Thyroid gland (tissue), 4 donors: ENCODE data around the gene TMEM79. TPM values are rescaled to one million over a fixed set of nuclear protein-coding genes. Genes with fewer than 3 reads are reported as not detected.

Experiments
- DNase-seq, 2 donors: peaks; one replicate each; pipeline ENCODE4 v3.0.0-alpha.2; 2019
- H3K27ac ChIP-seq, 3 donors: fragments of 200-600 bp; sonication (generic); 1 replicate in 2 of 3; 2 replicates in 1 of 3; pipeline ENCODE4 v1.5.1; 2016 to 2019; ENCODE audit warnings: mild to moderate bottlenecking in 1 of 3, moderate library complexity in 1 of 3
- H3K27me3 ChIP-seq: fragments of 200-600 bp; sonication (generic); one replicate; pipeline ENCODE4 v1.5.1; 2019
- H3K36me3 ChIP-seq, 2 donors: fragments of 200-600 bp; sonication (generic); one replicate each; pipeline ENCODE4 v1.5.1; 2016 to 2019
- H3K4me1 ChIP-seq, 2 donors: fragments of 200-600 bp; sonication (generic); one replicate each; pipeline ENCODE4 v1.5.1; 2017 to 2019
- H3K4me3 ChIP-seq, 3 donors: fragments of 200-600 bp; sonication (generic); replicated peaks in 1 of 3; 1 replicate in 2 of 3; 2 replicates in 1 of 3; pipeline ENCODE4 v1.5.1; 2016; ENCODE audit warnings: mild to moderate bottlenecking in 1 of 3
- H3K9me3 ChIP-seq: fragments of 200-600 bp; sonication (generic); one replicate; pipeline ENCODE4 v1.5.1; 2017
- CTCF ChIP-seq, 6 experiments: fragments of 200-600 bp in 3 of 6; fragments of 450-650 bp in 3 of 6; sonication (generic) in 3 of 6; IDR thresholded peaks; one replicate each; pipeline ENCODE4 v1.5.1; 2016 to 2019; ENCODE audit warnings: antibody characterized with exemption in 6 of 6, mild to moderate bottlenecking in 2 of 6, inconsistent platforms in 1 of 6, moderate library complexity in 1 of 6
- POLR2A ChIP-seq, 2 donors: fragments of 450-650 bp; IDR thresholded peaks; one replicate each; pipeline ENCODE4 v1.6.1; 2017; ENCODE audit warnings: antibody characterized with exemption in 2 of 2, mild to moderate bottlenecking in 2 of 2, moderate library complexity in 1 of 2
- WGBS, 2 donors: methylation state at CpG; one replicate each; pipeline ENCODE4 v1.1.5; 2017; 5-methylcytosine and 5-hydroxymethylcytosine counted together
- intact Hi-C: fragments of 100-400 bp; cut with DNase I; formaldehyde crosslinking; loops from one replicate; pipeline ENCODE4 v1.15.1; 2023
- total RNA-seq, 4 donors: library from RNA; depleted of rRNA; stranded (reverse); fragments of >200 nt; gene quantifications; one replicate each; pipeline ENCODE4 v1.2.3, GENCODE V29; 2016

Gene TMEM79
- total RNA-seq, 4 donors from 2014 or later, result 0.96 to 2.2 (median 1.7) TPM

- Histone ChIP-seq H3K4me1 (no peaks in the 10 kb centered on the region), H3K27me3 (no peaks in the 10 kb centered on the region), H3K36me3 (peaks cover 77 to 78% of the 10 kb centered on the region in 2 donors), H3K4me3 (no peak overlapping the region), H3K27ac (no peak overlapping the region), H3K9me3 (no peaks in the 10 kb centered on the region)
- no peak for DNase-seq
- WGBS, 2 donors, result 93 to 100% methylated on average over 2 of the region's 2 CpGs
- intact Hi-C loops, result no loop called here
- TF ChIP-seq POLR2A (IDR thresholded peaks at IDR 0.05), result no peak
- no peak for TF ChIP-seq CTCF (IDR thresholded peaks at IDR 0.05)
Observed at GRCh38 chr1:156260896-156261295, 23.2 kb upstream of the TMEM79 start.

- 85 to 92% methylated on average over 9 of the region's 9 CpGs for WGBS, 2 donors
- Histone ChIP-seq H3K27me3 (no peaks in the 10 kb centered on the region), H3K27ac (no peak overlapping the region), H3K4me1 (no peaks in the 10 kb centered on the region), H3K36me3 (peaks cover 82 to 85% of the 10 kb centered on the region in 2 donors), H3K4me3 (no peak overlapping the region), H3K9me3 (no peaks in the 10 kb centered on the region)
- intact Hi-C loops, result no loop called here
- TF ChIP-seq CTCF (IDR thresholded peaks at IDR 0.05), result no peak
- no peak for TF ChIP-seq POLR2A (IDR thresholded peaks at IDR 0.05)
- no peak for DNase-seq
Observed at GRCh38 chr1:156262461-156263287, 21.5 kb upstream of the TMEM79 start.

GRCh38 chr1:156263288-156263655 is 20.9 kb upstream of the TMEM79 start:
- TF ChIP-seq POLR2A (IDR thresholded peaks at IDR 0.05) (no peak), CTCF (IDR thresholded peaks at IDR 0.05) (no peak)

GRCh38 chr1:156266051-156266450 is 18.1 kb upstream of the TMEM79 start:
- TF ChIP-seq CTCF (IDR thresholded peaks at IDR 0.05), result no peak
- no peak for TF ChIP-seq POLR2A (IDR thresholded peaks at IDR 0.05)
- H3K4me3 ChIP-seq, result no peak overlapping the region
- intact Hi-C loops, result no loop called here
- H3K27ac ChIP-seq, result no peak overlapping the region
- DNase-seq, result no peak
- H3K9me3 ChIP-seq, result no peaks in the 10 kb centered on the region
- no peaks in the 10 kb centered on the region for H3K4me1 ChIP-seq
- 93 to 96% methylated on average over 13 of the region's 13 CpGs for WGBS, 2 donors
- peaks cover 61 to 71% of the 10 kb centered on the region in 2 donors for H3K36me3 ChIP-seq
- H3K27me3 ChIP-seq, result no peaks in the 10 kb centered on the region

More at GRCh38 chr1:156263288-156263655, 20.9 kb upstream of the TMEM79 start:
- no peak for DNase-seq
- 91 to 95% methylated on average over 9 of the region's 9 CpGs for WGBS, 2 donors
- H3K36me3 ChIP-seq, result peaks cover 82 to 85% of the 10 kb centered on the region in 2 donors
- intact Hi-C loops, result no loop called here
- H3K9me3 ChIP-seq, result no peaks in the 10 kb centered on the region
- no peaks in the 10 kb centered on the region for H3K4me1 ChIP-seq
- no peaks in the 10 kb centered on the region for H3K27me3 ChIP-seq
- H3K27ac ChIP-seq, result no peak overlapping the region
- H3K4me3 ChIP-seq, result no peak overlapping the region

- no peak for DNase-seq
- no peak overlapping the region for H3K27ac ChIP-seq
- no peak overlapping the region for H3K4me3 ChIP-seq
- no peaks in the 10 kb centered on the region for H3K9me3 ChIP-seq
- H3K27me3 ChIP-seq, result no peaks in the 10 kb centered on the region
- peaks cover 65 to 70% of the 10 kb centered on the region in 2 donors for H3K36me3 ChIP-seq
- TF ChIP-seq POLR2A (IDR thresholded peaks at IDR 0.05) (no peak), CTCF (IDR thresholded peaks at IDR 0.05) (no peak)
- H3K4me1 ChIP-seq, result no peaks in the 10 kb centered on the region
- intact Hi-C loops, result no loop called here
- 95 to 96% methylated on average over 4 of the region's 4 CpGs for WGBS, 2 donors
Observed at GRCh38 chr1:156268336-156268735, 15.8 kb upstream of the TMEM79 start.
